Measurements from ENCODE around the gene ITGB1BP1. TPM values are rescaled to one million over a fixed set of nuclear protein-coding genes. Genes with fewer than 3 reads are reported as not detected.

ITGB1BP1 gene
- total and polyA plus RNA-seq, 2 of the 13 experiments (the other 11 are each of a cell fraction or from before 2014, with no cell fraction given), result 106 to 108 TPM

DNA sequence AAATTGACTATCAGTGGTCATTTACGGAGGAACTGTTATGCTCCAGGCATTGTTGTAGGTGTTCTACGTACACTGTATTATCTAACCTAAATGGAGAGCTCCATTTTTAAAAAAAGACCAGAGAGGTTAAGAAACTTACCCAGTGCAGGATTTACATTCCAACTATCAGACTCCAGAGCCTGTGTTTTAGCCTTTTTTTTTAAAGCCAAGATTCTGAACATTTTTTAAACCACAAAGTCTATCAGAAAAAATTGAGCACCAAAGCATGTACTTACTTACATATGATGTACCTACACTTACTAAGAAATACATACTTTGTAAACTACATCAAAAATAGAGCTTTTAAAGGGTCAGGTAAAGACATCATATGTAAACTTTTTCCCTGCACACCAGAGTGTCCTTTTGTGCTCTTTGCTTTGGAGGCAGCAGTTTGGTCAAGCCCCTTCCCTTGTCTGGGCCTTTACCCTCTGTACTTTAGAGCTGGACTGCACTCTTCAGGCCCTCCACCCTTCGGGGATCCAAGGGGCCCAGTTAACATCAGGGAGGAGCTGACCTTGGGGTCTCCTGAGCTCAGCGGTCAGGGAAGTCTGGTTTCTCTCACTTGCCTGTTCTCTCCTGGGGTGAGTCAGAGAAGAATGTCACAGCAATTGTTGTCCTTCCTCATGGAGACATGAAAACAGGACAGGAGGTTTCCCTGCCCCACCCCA lies 58.4 kb downstream of the ITGB1BP1 start (continued):
- TF ChIP-seq, protein P1, sequence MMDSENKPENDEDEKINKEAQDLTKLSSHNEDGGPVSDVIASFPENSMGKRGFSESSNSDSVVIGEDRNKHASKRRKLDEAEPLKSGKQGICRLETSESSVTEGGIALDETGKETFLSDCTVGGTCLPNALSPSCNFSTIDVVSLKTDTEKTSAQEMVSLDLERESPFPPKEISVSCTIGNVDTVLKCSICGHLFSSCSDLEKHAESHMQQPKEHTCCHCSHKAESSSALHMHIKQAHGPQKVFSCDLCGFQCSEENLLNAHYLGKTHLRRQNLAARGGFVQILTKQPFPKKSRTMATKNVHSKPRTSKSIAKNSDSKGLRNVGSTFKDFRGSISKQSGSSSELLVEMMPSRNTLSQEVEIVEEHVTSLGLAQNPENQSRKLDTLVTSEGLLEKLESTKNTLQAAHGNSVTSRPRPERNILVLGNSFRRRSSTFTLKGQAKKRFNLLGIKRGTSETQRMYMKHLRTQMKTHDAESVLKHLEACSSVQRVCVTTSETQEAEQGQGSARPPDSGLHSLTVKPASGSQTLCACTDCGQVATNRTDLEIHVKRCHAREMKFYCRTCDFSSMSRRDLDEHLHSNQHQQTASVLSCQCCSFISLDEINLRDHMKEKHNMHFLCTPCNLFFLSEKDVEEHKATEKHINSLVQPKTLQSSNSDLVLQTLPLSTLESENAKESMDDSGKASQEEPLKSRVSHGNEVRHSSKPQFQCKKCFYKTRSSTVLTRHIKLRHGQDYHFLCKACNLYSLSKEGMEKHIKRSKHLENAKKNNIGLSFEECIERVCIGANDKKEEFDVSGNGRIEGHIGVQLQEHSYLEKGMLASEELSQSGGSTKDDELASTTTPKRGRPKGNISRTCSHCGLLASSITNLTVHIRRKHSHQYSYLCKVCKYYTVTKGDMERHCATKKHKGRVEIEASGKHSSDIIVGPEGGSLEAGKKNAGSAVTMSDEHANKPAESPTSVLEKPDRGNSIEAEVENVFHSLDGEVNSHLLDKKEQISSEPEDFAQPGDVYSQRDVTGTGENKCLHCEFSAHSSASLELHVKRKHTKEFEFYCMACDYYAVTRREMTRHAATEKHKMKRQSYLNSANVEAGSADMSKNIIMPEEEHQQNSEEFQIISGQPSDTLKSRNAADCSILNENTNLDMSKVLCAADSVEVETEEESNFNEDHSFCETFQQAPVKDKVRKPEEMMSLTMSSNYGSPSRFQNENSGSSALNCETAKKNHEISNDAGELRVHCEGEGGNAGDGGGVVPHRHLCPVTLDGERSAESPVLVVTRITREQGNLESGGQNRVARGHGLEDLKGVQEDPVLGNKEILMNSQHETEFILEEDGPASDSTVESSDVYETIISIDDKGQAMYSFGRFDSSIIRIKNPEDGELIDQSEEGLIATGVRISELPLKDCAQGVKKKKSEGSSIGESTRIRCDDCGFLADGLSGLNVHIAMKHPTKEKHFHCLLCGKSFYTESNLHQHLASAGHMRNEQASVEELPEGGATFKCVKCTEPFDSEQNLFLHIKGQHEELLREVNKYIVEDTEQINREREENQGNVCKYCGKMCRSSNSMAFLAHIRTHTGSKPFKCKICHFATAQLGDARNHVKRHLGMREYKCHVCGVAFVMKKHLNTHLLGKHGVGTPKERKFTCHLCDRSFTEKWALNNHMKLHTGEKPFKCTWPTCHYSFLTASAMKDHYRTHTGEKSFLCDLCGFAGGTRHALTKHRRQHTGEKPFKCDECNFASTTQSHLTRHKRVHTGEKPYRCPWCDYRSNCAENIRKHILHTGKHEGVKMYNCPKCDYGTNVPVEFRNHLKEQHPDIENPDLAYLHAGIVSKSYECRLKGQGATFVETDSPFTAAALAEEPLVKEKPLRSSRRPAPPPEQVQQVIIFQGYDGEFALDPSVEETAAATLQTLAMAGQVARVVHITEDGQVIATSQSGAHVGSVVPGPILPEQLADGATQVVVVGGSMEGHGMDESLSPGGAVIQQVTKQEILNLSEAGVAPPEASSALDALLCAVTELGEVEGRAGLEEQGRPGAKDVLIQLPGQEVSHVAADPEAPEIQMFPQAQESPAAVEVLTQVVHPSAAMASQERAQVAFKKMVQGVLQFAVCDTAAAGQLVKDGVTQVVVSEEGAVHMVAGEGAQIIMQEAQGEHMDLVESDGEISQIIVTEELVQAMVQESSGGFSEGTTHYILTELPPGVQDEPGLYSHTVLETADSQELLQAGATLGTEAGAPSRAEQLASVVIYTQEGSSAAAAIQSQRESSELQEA (CRISPR knock-in tag; IDR thresholded peaks at IDR 0.05; ENCODE audit: not compliant biosample characterization), result no peak
- TF ChIP-seq SKIL (CRISPR knock-in tag; IDR thresholded peaks at IDR 0.05; ENCODE audit: borderline replicate concordance) (no peak), ZNF354B (CRISPR knock-in tag; IDR thresholded peaks at IDR 0.05) (no peak), ZNF234 (CRISPR knock-in tag; conservative IDR thresholded peaks at IDR 0.05) (no peak), ATF1 (CRISPR knock-in tag; IDR thresholded peaks at IDR 0.05) (no peak), JUN (CRISPR knock-in tag; IDR thresholded peaks at IDR 0.05) (no peak), ZBTB10 (CRISPR knock-in tag; IDR thresholded peaks at IDR 0.05; ENCODE audit: borderline replicate concordance) (no peak), SRSF4 (IDR thresholded peaks at IDR 0.05; ENCODE audit: low read depth, low read length, poor library complexity, severe bottlenecking) (no peak), BORCS8-MEF2B (CRISPR knock-in tag; IDR thresholded peaks at IDR 0.05) (no peak), FOXK1 (CRISPR knock-in tag; IDR thresholded peaks at IDR 0.05; ENCODE audit: borderline replicate concordance, low read depth) (no peak), ZFP1 (CRISPR knock-in tag; IDR thresholded peaks at IDR 0.05) (no peak), ZSCAN22 (CRISPR knock-in tag; IDR thresholded peaks at IDR 0.05) (no peak), NFKBIZ (CRISPR knock-in tag; IDR thresholded peaks at IDR 0.05) (no peak), KLF15 (CRISPR knock-in tag; IDR thresholded peaks at IDR 0.05; ENCODE audit: borderline replicate concordance) (no peak), ZBTB7B (CRISPR knock-in tag; IDR thresholded peaks at IDR 0.05) (peak; percentile 67; the same call in 1 of the 2 replicates), ZNF260 (CRISPR knock-in tag; IDR thresholded peaks at IDR 0.05; ENCODE audit: borderline replicate concordance, low read depth) (no peak), PAX8 (CRISPR knock-in tag; IDR thresholded peaks at IDR 0.05; ENCODE audit: borderline replicate concordance) (no peak)

All from HepG2 (cell line).